Mesenchymal stem cell (in vitro differentiated cells and primary cell): ENCODE measurements around the gene ALDH7A1.

Experiments used
- DNase-seq: peaks from one replicate; pipeline ENCODE4 v3.0.0-alpha.2; 2013
- H2AFZ ChIP-seq: one replicate; pipeline ENCODE4 v1.6.1; 2013; ENCODE audit warnings: low read depth, mild to moderate bottlenecking, control low read depth, inconsistent platforms, low read length, moderate library complexity
- H2AK5ac ChIP-seq: 2 replicates; pipeline ENCODE4 v1.6.1; 2013; ENCODE audit warnings: low read length, moderate library complexity, mild to moderate bottlenecking, inconsistent platforms; ENCODE audit not compliant: severe bottlenecking
- H2BK120ac ChIP-seq: one replicate; pipeline ENCODE4 v1.6.1; 2013; ENCODE audit warnings: low read depth, mild to moderate bottlenecking, inconsistent platforms, low read length, moderate library complexity
- H2BK12ac ChIP-seq, 2 experiments: one replicate each; pipeline ENCODE4 v1.6.1; 2013; ENCODE audit warnings: inconsistent platforms in 2 of 2, low read length in 2 of 2, mild to moderate bottlenecking in 2 of 2, moderate library complexity in 2 of 2, control low read depth in 1 of 2
- H2BK15ac ChIP-seq: one replicate; pipeline ENCODE4 v1.6.1; 2013; ENCODE audit warnings: mild to moderate bottlenecking, low read depth, inconsistent platforms; ENCODE audit not compliant: poor library complexity, severe bottlenecking
- H2BK5ac ChIP-seq: 2 replicates; pipeline ENCODE4 v1.6.1; 2013; ENCODE audit warnings: low read depth, mild to moderate bottlenecking, low read length, control low read depth, inconsistent platforms; ENCODE audit not compliant: poor library complexity, severe bottlenecking
- H3K14ac ChIP-seq, 2 experiments: one replicate each; pipeline ENCODE4 v1.6.1; 2013; ENCODE audit warnings: inconsistent platforms in 2 of 2, low read length in 2 of 2, control low read depth in 1 of 2, mild to moderate bottlenecking in 1 of 2, moderate library complexity in 1 of 2
- H3K18ac ChIP-seq, 2 experiments: one replicate each; pipeline ENCODE4 v1.6.1; 2013; ENCODE audit warnings: inconsistent platforms in 2 of 2, low read length in 2 of 2, control low read depth in 1 of 2, low read depth in 1 of 2, mild to moderate bottlenecking in 1 of 2
- H3K23ac ChIP-seq, 2 experiments: one replicate each; pipeline ENCODE4 v1.6.1; 2013; ENCODE audit warnings: inconsistent platforms in 2 of 2, low read length in 2 of 2, mild to moderate bottlenecking in 2 of 2, moderate library complexity in 2 of 2, control low read depth in 1 of 2
- H3K27ac ChIP-seq: 2 replicates; pipeline ENCODE4 v1.5.1; 2013; ENCODE audit warnings: mild to moderate bottlenecking, moderate library complexity, low read length, control low read depth, inconsistent platforms; ENCODE audit not compliant: poor library complexity, severe bottlenecking
- H3K27me3 ChIP-seq, 2 experiments: 2 replicates each; pipeline versions ENCODE4 v1.6.1 to v1.7.0; 2013; ENCODE audit warnings: low read length in 2 of 2, mild to moderate bottlenecking in 2 of 2, moderate library complexity in 2 of 2, control low read depth in 1 of 2, inconsistent platforms in 1 of 2; ENCODE audit not compliant: control insufficient read depth in 1 of 2, insufficient read depth in 1 of 2
- H3K36me3 ChIP-seq, 2 experiments: 2 replicates each; pipeline versions ENCODE4 v1.6.1 to v1.7.0; 2013; ENCODE audit warnings: low read length in 2 of 2, control low read depth in 1 of 2, inconsistent platforms in 1 of 2, low read depth in 1 of 2, mild to moderate bottlenecking in 1 of 2; ENCODE audit not compliant: insufficient read depth in 2 of 2, control insufficient read depth in 1 of 2
- H3K4ac ChIP-seq, 2 experiments: one replicate each; pipeline ENCODE4 v1.6.1; 2013; ENCODE audit warnings: inconsistent platforms in 2 of 2, low read length in 2 of 2, mild to moderate bottlenecking in 2 of 2, moderate library complexity in 2 of 2, control low read depth in 1 of 2, low read depth in 1 of 2
- H3K4me1 ChIP-seq: 2 replicates; pipeline ENCODE4 v1.6.1; 2013; ENCODE audit warnings: low read depth, low read length, control low read depth; ENCODE audit not compliant: control insufficient read depth, insufficient read depth
- H3K4me2 ChIP-seq: 2 replicates; pipeline ENCODE4 v1.6.1; 2013; ENCODE audit warnings: low read length, mild to moderate bottlenecking, inconsistent platforms; ENCODE audit not compliant: poor library complexity, severe bottlenecking
- H3K4me3 ChIP-seq, 2 experiments: 2 replicates each; pipeline versions ENCODE4 v1.5.1 to v1.7.0; 2013; ENCODE audit warnings: low read length in 2 of 2, mild to moderate bottlenecking in 2 of 2, control low read depth in 1 of 2, low read depth in 1 of 2; ENCODE audit not compliant: insufficient read depth in 1 of 2
- H3K79me1 ChIP-seq: replicated peaks from 2 replicates; pipeline ENCODE4 v1.6.1; 2013; ENCODE audit warnings: mild to moderate bottlenecking, control low read depth, low read length, inconsistent platforms; ENCODE audit not compliant: poor library complexity, severe bottlenecking
- H3K9ac ChIP-seq: 2 replicates; pipeline ENCODE4 v1.7.0; 2013; ENCODE audit warnings: mild to moderate bottlenecking, low read length, moderate library complexity
- H3K9me3 ChIP-seq: 2 replicates; pipeline ENCODE4 v1.7.0; 2013; ENCODE audit warnings: mild to moderate bottlenecking, low read length; ENCODE audit not compliant: control insufficient read depth
- H4K8ac ChIP-seq: one replicate; pipeline ENCODE4 v1.6.1; 2013; ENCODE audit warnings: inconsistent platforms, mild to moderate bottlenecking, low read length, moderate library complexity
- H4K91ac ChIP-seq: one replicate; pipeline ENCODE4 v1.6.1; 2013; ENCODE audit warnings: mild to moderate bottlenecking, low read length, inconsistent platforms
- WGBS: methylation state at CpG from one replicate; pipeline ENCODE4 v1.1.7; 2013; ENCODE audit warnings: mixed read lengths; 5-methylcytosine and 5-hydroxymethylcytosine counted together

Gene ALDH7A1

DNA sequence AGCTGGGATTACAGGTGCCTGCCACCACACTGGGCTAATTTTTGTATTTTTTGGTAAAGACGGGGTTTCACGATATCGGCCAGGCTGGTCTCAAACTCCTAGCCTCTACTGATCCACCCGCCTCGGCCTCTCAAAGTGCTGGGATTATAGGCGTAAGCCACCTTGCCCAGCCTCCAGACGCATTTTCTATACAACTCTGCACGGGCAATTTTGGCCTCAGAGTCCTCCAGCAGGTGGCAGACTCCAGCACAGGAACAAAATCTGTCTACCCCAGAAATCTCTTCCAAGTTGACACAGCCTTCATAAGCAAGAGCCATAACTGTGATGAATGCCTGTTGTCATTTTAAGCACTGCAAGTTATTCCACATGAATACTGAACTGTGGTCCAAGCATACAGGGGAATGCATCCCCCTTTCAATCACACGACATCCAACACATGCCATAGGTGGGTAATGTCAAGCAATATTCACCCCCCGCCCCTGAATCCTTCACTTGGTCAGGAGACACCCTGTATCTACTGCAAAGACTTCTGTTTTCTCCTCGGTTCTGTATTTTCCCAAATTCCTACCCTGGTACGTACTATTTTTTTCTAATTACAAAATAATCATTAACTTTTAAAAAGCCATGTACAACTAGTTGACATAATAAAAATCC is 50.8 kb downstream of the ALDH7A1 start:
- DNase-seq, result peak; percentile 48
- no peaks in the 10 kb centered on the region for H3K9me3 ChIP-seq
- no peak overlapping the region for H2BK120ac ChIP-seq
- 88% methylated on average over 11 of the region's 12 CpGs for WGBS
- no peaks in the 10 kb centered on the region for H3K4me1 ChIP-seq
- H2AK5ac ChIP-seq, result no peak overlapping the region
- H3K18ac ChIP-seq, result no peak overlapping the region
- H3K4me3 ChIP-seq, result no peak overlapping the region
- H3K36me3 ChIP-seq, result peaks cover 35 to 41% of the 10 kb centered on the region in 2 experiments
- H3K4ac ChIP-seq, result no peak overlapping the region
- H3K9ac ChIP-seq, result no peak overlapping the region
- no peaks in the 10 kb centered on the region for H3K27me3 ChIP-seq
- no peak overlapping the region for H3K4me2 ChIP-seq
- H2BK12ac ChIP-seq, result no peak overlapping the region
- H3K14ac ChIP-seq, result no peak overlapping the region
- no peak overlapping the region for H3K23ac ChIP-seq
- no peak overlapping the region for H2BK15ac ChIP-seq
- no peak overlapping the region for H4K91ac ChIP-seq
- H3K27ac ChIP-seq, result no peak overlapping the region
- no peak overlapping the region for H2BK5ac ChIP-seq
- no peaks in the 10 kb centered on the region for H3K79me1 ChIP-seq
- no peak overlapping the region for H4K8ac ChIP-seq
- no peak overlapping the region for H2AFZ ChIP-seq

DNA sequence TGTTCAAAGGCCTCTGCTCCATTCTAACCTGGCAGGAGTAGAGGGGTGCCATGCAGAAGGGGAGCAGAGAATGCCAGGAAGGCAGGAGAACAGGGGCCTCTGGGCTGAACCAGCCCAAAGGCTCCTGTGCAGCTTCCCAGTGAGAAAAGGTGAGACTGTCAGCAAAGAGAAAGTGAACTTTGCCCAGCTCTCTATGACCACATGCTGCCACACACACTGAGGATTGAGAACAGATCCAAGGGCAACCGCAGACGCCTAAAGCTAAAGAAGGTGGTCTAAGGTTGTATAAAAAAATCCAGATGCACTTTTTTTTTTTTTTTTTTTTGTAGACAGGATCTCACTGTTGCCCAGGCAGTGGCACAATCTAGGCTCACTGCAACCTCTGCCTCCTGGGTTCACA is 51.4 kb downstream of the ALDH7A1 start:
- Histone ChIP-seq H3K36me3 (peaks cover 31 to 38% of the 10 kb centered on the region in 2 experiments), H3K4me3 (no peak overlapping the region), H3K9ac (no peak overlapping the region), H3K27ac (no peak overlapping the region), H3K23ac (no peak overlapping the region), H2BK12ac (peak overlapping the region in 1 of 2 experiments; percentile 31), H2AFZ (no peak overlapping the region), H2BK120ac (no peak overlapping the region), H3K9me3 (no peaks in the 10 kb centered on the region), H3K4me2 (no peak overlapping the region), H4K8ac (no peak overlapping the region), H2BK5ac (no peak overlapping the region), H3K79me1 (no peaks in the 10 kb centered on the region), H3K18ac (no peak overlapping the region), H3K14ac (no peak overlapping the region), H2AK5ac (no peak overlapping the region), H4K91ac (no peak overlapping the region), H3K4me1 (no peaks in the 10 kb centered on the region), H2BK15ac (no peak overlapping the region), H3K27me3 (no peaks in the 10 kb centered on the region), H3K4ac (no peak overlapping the region)
- no peak for DNase-seq
- WGBS, result no CpG with 5 or more reads among the region's 2 CpGs

DNA sequence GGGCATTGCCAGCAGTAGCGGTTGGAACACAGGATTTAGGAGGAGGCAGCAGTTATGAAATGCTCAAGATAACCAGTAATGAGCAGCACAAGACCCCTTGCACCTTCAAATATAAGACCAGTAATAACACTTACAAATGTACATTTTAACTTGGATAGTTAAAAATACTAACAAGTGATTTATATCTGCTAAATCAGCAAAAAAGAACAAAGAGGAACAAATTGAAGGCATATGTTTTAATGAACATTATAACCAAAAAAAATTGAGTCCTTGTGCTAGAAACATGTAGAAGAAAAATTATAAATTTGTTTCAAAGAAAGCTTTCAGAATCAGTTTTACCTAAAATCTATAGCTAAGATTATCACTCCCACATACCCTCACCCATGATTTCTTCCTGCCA is 52.0 kb downstream of the ALDH7A1 start:
- Histone ChIP-seq H4K91ac (no peak overlapping the region), H3K27ac (no peak overlapping the region), H3K18ac (no peak overlapping the region), H3K27me3 (no peaks in the 10 kb centered on the region), H3K4me2 (no peak overlapping the region), H3K4me1 (no peaks in the 10 kb centered on the region), H2BK15ac (no peak overlapping the region), H4K8ac (no peak overlapping the region), H2BK12ac (peak overlapping the region in 1 of 2 experiments; percentile 15), H3K23ac (no peak overlapping the region), H2BK120ac (no peak overlapping the region), H2AK5ac (no peak overlapping the region), H3K4me3 (no peak overlapping the region), H3K79me1 (no peaks in the 10 kb centered on the region), H3K36me3 (peaks cover 25 to 34% of the 10 kb centered on the region in 2 experiments), H3K9ac (no peak overlapping the region), H3K4ac (peak overlapping the region in 1 of 2 experiments; percentile 58), H3K9me3 (no peaks in the 10 kb centered on the region), H3K14ac (no peak overlapping the region), H2AFZ (peak overlapping the region; percentile 85), H2BK5ac (no peak overlapping the region)
- WGBS, result 100% methylated on average over 1 of the region's 1 CpG
- DNase-seq, result no peak

DNA sequence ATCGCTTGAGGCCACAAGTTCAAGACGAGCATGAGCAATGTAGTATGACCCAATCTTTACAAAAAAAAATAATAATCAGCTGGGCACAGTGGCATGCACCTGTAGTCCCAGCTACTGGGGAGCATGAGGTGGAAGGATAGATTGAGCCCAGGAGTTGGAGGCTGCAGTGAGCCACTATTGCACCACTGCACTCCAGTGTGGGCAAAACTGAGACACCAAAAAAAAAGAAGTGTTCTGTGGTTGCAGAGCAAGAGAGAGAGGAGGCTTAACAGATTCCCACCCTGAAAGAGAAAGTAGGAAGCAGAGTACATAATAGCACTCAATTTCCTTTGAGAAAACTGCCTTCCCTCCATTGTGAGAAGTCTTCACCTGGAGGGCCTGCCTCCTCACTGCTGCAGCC is 52.6 kb downstream of the ALDH7A1 start:
- H3K4me1 ChIP-seq, result no peaks in the 10 kb centered on the region
- H2AK5ac ChIP-seq, result no peak overlapping the region
- peak overlapping the region in 1 of 2 experiments; percentile 36 for H3K14ac ChIP-seq
- no peak overlapping the region for H3K18ac ChIP-seq
- H4K91ac ChIP-seq, result no peak overlapping the region
- no peak overlapping the region for H3K4me3 ChIP-seq
- WGBS, result no CpG with 5 or more reads among the region's 2 CpGs
- no peak overlapping the region for H3K9ac ChIP-seq
- no peak overlapping the region for H3K4me2 ChIP-seq
- H3K27me3 ChIP-seq, result no peaks in the 10 kb centered on the region
- no peaks in the 10 kb centered on the region for H3K9me3 ChIP-seq
- H4K8ac ChIP-seq, result no peak overlapping the region
- H2AFZ ChIP-seq, result peak overlapping the region; percentile 85
- no peak overlapping the region for H2BK5ac ChIP-seq
- no peak overlapping the region for H3K23ac ChIP-seq
- no peak overlapping the region for H2BK15ac ChIP-seq
- H3K4ac ChIP-seq, result peak overlapping the region in 1 of 2 experiments; percentile 58
- peak overlapping the region in 1 of 2 experiments; percentile 15 for H2BK12ac ChIP-seq
- no peak for DNase-seq
- H2BK120ac ChIP-seq, result no peak overlapping the region
- no peaks in the 10 kb centered on the region for H3K79me1 ChIP-seq
- H3K36me3 ChIP-seq, result peaks cover 20 to 29% of the 10 kb centered on the region in 2 experiments
- H3K27ac ChIP-seq, result no peak overlapping the region
